ENCODE measurements around the gene SLC50A1.
A peak's percentile ranks its signal among the peaks of the same experiment; 100 is the strongest.
"Not testable (repeated sequence)": the region's sequence is repeated elsewhere in the genome, so short reads cannot be mapped to it uniquely, and the experiment has no call there.

The SLC50A1 gene

DNA sequence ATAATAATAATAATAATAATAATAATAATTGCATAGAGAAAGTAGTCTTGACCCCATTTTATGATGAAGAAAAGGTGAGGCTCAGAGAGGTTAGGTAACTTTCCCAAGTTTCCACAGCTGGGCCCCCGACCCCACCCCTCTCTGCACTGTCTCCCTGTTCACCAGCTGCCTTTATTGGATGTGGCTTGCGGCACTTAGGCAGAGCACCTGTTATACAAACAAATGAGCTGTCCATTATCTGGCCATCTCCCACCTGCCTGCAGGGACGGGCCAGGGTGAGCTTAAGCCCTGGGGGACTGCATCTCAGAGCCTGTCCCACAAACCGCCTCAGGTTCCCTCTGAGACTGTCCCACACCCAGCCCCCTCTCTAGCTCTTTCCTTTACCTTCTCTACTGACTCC is 18.0 kb upstream of the SLC50A1 start:
- no peak for DNase-seq

DNA sequence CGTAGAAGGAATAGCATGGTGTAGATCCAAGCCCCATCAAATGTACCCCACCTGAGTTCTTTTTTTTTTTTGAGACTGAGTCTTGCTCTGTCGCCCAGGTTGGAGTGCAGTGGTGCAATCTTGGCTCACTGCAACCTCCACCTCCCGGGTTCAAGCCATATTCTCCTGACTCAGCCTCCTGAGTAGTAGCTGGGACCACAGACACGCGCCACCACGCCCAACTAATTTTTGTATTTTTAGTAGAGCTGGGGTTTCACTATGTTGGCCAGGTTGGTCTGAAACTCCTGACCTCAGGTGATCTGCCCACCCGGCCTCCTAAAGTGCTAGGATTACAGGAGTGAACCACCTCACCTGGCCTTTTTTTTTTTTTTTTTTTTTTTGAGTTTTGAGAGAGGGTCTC is 17.6 kb upstream of the SLC50A1 start:
- not testable (repeated sequence) for DNase-seq

DNA sequence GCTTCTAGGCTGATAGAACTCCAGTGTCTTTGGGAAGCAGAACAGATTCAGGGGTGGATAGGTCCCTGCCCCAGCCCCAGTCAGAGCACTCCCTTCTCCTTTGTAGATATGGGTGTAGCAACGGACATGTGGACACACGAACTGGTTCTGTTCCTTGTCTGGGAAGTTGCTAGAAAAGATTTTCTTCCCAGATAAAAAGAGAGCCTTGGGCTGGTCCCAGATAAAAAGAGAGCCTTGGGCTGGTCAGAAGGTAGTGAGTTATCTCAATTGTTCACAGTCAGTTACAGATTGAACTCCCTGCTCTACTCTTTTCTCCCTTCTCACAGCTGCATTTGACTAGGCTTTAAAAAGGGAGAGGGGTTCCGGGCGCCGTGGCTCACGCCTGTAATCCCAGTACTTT is 15.4 kb upstream of the SLC50A1 start:
- no peak for DNase-seq

DNA sequence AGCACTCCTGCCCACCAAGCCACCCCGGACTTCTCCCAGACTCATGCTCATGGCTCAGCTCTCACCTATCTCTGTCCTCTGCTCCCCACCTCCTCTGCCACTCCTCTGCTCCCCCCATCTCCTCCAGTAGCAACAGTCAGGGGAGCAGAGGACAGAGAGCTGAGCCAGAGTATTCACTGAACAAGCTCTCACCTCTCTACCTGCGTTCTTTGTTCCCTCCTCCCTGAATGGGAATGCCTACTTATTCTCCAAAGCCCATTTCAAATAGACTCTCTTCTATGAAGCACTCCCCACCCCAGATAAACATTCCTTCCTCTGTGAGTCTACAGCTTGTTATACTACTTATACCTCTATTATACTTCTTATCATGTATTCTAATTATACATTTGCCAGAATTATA is 14.4 kb upstream of the SLC50A1 start:
- no peak for DNase-seq

DNA sequence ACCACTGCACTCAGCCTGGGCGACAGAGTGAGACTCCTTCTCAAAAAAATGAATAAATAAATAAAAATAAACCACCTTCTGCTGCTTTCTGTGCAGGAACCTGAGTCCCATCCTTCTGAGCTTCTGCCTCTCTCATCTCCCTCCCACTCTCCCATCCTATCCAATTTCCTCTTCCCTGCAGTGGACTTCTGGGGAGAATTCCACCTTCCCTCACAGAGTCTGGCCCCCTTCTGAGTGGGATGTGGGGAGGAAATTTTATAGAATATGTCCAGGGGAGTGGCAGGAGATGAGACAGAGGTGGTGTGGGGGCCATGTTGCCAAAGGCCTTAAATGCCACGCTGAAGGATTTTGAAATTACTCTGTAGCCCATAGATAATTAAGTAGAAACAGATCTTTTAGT is 13.3 kb upstream of the SLC50A1 start:
- no peak for DNase-seq

DNA sequence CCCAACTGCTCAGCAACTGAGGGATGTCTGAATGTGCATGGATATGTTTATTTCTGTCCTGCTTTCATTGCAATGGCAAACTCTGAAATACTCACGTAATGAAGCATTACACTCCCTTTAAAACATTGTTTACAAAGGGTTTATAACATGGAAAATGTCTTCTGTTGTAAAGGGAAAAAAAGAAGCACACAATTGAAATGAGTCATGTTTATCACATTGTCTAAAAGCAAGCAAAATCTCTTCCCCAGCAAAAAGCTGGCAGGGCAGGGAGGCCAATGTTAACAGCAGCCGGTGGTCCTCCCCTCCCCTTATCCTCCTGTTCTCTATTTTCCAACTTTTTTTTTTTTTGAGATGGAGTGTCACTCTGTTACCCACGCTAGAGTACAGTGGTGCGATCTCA is 11.9 kb upstream of the SLC50A1 start:
- no peak for DNase-seq

DNA sequence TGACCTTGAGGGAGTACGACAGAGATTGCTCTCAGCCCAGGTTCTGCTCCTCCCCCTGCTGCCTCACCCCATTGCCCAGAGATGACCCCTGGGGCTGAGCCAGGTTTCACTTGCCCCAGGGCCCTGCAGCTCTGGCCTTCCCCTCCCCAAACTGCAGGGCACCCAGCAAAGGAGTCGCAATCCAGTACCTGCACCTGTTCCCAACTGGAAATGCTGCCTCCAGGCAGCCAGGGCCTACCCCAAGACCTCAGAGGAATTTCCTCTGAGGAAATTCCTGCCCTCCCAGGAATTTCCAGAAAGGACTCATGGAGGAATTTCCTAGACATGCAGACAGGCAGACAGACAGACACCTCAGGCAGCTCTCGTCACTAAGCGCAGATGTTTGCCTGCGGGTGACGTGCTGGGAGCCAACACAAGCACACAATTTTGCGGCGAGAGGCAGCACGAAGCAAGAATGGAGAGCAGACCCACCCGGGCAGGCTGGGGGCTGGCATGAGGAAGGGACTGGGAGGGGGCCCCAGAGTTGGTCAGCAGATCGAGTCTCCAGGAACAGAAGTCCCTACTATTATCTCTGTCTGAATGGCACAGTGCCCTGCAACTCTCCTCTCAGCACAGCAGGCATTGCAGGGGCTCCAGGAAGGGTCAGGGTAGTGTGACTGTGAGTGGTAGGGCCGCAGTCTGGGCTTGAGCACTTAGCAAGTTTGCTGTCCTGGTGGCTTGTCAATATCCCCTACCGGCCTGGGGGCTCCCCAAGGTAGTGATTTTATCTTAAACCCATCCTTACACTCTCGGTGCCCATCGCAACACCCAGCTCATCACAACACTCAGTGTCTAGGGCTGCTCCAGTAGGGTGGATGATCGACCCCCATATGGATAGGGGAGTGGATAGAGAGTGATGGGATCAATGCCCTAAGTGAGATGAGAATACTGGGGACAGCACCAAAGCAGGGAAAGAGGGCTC is 10.9 kb upstream of the SLC50A1 start:
- DNase-seq = no peak

DNA sequence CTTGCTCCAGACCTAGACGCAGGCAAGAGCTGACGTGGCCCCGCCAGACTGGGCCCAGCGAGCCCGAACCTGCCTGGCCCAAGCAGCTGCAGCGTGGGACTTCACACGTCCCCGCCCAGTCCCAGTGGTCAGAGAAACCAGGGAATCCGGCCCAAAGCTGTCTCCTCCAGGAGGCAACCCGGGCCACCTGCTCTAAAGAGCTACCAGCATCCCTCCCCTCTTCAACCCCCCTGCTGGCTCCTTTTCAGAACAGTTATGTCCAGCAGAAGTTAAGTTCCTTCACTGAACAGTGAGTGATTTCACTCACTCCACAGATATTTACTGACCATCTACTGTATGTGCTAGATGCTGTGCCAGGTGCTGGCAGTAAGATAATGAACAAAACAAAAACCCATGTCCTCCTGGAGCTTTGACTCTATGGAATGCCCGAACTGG is 10.1 kb upstream of the SLC50A1 start:
- DNase-seq = no peak

DNA sequence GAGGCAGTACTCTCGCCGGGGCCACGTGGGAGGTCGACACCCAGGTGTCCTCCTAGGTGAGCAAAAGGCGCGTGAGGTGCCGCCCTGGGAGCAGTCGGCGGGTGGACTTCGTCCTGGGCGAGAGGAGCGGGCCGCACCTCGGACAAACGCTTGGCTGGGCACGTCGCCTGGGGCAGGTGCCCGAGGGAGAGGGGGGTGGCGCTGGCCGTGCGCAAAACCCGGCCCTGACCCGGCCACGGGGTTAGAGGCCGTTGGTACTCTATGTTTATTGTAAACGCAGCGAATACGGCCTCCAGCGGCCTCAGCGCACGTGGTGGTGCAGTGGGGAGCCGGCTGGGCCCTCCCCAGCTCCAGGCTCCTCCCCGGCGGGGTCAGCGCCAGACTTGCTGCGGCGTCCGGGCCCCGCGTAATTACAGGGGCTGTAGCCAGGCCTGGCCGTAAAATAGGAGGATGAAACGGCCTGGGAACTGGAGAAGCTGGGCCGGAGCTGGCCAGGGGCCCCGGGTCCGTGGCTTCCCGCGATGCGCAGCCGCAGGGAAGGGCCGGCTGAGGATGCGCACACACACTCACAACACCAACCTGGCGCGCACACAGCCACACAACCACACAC is 9.6 kb upstream of the SLC50A1 start:
- no peak for DNase-seq

DNA sequence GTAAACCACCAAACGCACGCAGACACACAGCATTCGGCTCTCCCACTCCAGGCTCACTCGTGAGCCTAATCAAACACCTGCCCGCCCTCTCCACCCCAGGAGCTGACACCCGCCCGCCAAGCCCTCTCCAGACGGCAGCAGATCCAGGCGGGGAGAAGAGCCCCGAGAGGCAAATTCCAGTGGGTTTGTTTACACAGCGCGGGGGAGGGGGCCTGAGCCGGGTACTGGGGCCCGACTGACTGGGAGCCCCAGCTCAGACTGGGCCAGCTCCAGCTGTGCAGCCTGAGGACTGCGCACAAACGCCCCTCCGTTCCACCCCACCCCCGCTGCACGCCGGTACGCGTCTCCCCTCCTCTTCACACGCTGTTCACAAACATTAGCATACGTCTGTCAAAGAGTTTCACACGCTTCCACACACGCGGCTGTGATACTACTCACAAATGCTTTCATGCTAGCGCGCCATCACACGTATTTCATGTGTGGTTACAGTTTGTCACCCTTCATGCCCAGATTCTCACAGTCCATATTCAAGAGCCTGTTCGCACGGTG is 9.0 kb upstream of the SLC50A1 start:
- DNase-seq = peak in 1 of 2 donors; percentile 21

DNA sequence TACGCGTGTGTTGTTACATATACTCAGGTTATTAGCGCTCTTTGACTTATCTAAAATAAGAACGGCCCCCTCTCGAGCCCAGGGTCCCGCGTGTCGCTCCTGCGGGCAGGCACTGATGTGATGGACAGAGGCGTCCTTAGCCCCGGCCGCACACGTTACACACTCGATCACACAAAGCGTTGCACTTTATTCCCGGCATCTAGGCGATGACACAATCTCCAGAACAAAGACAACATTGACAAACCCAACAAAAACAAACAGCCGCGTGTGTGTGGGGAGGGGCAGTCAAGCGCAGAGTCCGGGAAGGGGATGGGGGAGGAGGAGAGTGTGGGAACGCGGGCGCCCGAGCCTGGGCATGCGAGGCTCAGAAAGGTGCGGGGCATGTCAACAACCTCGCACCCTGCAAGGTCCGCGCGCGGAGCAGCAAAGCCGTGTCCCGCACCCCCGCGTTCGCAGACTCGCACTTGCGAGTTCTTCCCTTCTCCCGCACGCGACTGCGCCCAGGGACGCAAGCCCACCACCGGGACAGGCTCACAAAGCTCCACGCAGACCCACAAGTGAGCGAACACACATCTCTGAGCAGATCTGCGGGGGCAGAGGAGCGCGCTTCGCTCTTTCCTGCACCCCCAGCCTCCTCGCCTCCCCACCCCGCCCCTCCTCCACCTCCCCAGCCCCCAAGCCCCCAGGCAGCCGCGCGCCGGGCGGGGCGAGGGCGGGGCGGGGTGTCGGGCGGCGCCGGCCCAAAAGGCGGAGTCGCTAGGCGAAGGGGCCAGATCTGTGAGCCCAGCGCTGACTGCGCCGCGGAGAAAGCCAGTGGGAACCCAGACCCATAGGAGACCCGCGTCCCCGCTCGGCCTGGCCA is 8.3 kb upstream of the SLC50A1 start, which contains the start of gene EFNA1:
Gene EFNA1, plus strand, starts transcription at position 772 of the 862 bp plus-strand sequence. CDS start 102 bp downstream, outside the sequence.
- peak in 1 of 2 donors; percentile 41 for DNase-seq

DNA sequence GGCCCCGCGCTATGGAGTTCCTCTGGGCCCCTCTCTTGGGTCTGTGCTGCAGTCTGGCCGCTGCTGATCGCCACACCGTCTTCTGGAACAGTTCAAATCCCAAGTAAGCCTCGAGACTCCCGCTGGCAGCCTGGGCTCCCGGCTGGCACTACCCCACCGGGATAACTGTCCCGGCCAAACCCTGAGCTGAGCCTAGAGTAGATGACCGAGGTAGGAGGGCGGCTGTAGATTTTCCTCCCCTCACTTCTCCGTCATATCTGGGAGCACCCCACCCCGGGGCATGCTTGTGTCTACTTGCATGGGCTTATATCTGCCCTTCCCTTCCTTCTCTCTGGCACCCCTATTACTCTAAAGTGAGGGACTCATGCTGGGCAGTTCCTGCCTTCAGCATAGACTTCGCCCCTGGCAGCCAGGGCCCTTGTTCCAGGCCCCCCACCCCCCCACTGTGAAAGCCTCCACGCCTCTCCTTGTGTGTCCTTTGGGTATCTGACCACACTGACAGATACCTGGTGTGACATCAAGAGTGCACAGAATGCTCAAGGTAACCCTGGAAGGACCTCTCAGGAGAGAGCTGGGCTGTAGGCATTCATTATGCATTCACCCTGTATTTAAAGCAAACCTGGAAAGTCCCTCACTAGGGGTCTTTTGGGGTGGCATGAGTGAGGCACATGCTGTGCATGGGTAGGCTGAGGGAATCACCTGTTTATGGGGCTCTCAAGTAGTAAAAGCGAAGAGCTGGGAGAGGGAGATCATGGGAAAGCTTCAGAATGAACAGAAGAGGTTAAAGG is 7.5 kb upstream of the SLC50A1 start:
- DNase-seq = no peak

DNA sequence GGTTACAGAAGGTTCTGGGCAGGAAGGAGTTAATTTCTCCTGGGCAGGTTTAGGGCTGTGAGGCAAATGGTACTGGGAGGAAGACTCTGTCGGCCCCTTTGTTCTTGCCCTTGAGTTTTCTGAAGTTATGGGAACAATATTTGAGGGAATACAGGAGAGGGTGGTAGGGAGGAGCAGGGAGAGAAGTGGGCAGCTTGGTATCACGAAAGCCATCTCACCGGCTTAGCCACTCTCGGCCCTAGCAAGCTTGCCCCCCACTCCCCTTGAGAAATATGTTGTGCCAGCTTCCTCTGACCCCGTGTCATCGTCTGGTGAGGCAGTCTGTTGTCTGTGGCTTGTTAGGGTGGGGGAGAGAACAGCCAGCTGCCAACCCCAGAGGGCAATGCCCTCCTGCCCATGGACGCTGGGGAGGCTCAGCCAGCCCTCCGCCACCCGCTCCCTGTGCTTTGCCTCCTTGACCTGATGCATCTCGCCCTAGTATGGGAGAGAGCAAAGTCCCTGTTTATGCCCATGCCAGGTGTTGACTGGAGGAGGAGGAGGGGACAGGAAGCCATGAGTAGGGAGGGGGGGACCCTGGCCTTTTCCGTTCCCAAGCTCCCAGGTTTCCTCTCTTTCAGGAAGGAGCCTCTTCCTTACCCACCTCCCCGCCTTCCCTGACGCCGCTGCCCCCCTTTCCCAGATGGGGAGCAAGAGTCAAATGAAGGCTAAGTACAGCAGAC is 6.7 kb upstream of the SLC50A1 start:
- no peak for DNase-seq

DNA sequence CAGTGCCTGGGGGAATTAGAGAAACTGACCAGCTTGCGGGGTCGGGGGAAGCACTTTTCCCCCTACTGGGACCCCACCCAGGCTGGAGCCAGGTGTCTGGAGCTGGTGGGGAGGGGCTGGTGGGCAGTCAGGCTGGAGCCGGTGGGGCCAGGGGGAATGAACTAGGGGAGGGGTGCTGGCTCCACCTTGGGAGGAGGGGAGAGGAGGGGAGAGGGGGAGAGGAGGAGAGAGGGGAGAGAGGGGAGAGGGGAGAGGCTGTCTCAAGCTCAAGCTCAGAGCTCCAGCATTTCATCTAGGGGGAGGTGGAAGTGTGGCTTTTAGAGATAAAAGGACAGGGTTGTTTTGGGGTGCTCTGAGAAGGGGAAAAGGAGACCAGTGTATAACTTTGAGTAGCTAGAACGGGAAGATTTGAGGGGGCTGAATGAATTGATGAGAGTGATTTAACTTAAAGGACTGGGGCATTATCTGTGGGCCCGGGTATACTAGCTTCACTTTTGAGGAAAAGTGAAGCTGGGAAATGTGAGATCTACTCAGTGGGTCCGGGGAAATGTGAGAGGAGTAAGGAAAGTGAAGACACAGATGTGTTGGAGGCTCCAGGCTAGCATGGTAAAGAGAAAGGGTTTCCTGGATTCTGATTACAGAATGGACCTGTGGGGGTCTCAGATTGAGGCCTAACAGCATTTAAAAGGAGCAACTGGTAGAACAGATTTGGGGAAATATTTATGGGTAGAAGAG is 5.2 kb upstream of the SLC50A1 start:
- no peak for DNase-seq

DNA sequence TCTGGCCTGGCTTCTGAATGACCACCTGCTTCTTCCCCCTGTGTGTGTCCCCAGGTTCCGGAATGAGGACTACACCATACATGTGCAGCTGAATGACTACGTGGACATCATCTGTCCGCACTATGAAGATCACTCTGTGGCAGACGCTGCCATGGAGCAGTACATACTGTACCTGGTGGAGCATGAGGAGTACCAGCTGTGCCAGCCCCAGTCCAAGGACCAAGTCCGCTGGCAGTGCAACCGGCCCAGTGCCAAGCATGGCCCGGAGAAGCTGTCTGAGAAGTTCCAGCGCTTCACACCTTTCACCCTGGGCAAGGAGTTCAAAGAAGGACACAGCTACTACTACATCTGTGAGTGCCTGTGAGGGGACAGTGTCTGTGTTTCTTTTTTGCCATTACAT is 4.4 kb upstream of the SLC50A1 start:
- DNase-seq = no peak

DNA sequence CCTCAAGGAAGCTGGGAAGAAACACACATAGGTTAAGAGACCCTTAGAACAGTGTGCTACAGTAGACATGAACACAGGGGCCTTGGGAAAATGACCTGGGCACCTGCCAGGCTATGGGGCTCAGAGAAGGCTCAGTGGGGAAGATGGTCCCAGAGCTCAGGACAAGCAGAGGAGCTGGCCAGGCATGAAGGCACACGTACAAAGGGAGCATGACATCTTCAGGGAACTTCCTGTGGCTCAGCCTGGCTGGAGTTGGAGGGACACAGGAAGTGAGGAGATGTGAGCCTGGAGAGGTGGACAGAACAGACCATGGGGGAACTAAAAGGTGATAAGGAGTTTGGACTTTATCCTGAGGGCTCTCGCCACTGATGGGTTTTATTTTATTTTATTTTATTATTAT is 3.8 kb upstream of the SLC50A1 start:
- no peak for DNase-seq

DNA sequence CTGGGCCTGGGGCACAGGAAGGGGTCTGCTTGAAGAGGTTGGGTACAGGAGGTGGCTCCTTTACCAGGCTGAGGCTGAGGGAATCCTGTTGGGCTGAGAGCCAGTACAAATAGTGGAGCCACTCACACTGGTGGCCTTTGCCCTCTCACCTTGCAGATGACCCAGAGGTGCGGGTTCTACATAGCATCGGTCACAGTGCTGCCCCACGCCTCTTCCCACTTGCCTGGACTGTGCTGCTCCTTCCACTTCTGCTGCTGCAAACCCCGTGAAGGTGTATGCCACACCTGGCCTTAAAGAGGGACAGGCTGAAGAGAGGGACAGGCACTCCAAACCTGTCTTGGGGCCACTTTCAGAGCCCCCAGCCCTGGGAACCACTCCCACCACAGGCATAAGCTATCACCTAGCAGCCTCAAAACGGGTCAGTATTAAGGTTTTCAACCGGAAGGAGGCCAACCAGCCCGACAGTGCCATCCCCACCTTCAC is 1.8 kb upstream of the SLC50A1 start:
- no peak for DNase-seq

DNA sequence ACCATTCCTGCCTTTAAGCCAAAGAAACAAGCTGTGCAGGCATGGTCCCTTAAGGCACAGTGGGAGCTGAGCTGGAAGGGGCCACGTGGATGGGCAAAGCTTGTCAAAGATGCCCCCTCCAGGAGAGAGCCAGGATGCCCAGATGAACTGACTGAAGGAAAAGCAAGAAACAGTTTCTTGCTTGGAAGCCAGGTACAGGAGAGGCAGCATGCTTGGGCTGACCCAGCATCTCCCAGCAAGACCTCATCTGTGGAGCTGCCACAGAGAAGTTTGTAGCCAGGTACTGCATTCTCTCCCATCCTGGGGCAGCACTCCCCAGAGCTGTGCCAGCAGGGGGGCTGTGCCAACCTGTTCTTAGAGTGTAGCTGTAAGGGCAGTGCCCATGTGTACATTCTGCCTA is 1.3 kb upstream of the SLC50A1 start:
- DNase-seq = no peak

DNA sequence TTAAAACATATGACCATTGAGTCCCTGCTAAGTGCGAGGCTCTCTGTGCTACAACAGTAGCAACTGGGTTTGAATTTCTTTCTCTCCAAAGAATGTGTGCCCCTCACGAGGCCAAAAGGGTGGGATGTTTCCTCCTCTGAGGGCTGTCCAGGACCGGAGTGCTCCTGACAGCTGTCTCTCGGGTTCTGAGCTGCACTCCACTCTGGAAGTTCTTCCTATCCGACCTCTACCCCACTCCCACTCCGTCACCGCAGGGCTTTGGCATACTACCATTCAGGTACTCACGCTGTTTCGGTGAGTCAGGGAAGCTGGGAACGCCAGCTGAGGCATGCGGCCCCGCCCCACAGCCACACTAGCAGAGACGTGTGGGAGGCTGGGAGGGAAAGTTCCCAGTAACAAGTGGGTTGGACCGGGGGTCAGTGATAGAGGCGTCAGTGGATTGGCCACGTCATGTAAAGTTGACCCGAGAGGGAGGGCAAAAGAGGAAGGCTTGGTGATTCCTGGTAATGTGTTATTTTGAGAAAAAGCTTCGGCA is 705 bp upstream of the SLC50A1 start:
- peak; percentile 69 to 75 for DNase-seq

DNA sequence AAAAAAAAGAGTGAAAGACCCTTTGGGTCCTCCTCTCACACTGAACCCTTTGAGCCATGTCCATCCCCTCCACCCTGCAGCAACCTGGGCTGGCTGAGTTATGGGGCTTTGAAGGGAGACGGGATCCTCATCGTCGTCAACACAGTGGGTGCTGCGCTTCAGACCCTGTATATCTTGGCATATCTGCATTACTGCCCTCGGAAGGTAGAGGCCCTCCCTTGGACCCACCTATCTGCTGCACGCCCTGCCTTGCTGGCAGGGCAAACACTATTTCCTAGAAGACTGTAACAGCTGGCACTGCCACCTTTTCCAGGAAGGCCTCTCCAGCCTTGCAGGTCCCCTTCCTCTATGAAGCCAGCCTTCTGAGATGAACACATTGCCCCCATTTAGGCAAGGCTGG is 1.1 kb downstream of the SLC50A1 start:
- no peak for DNase-seq
